Right atrium auricular region (tissue), 2 donors: ENCODE measurements around the gene ZSWIM3. TPM values are rescaled to one million over a fixed set of nuclear protein-coding genes. Genes with fewer than 3 reads are reported as not detected.

ENCODE experiments used
- DNase-seq: peaks from one replicate; pipeline ENCODE4 v3.0.0-alpha.2; 2019; ENCODE audit warnings: low spot score
- H3K27ac ChIP-seq, 2 donors: fragments of 200-600 bp; sonication (generic); 1 replicate in 1 of 2; 2 replicates in 1 of 2; pipeline ENCODE4 v1.5.1; 2016 to 2019
- H3K27me3 ChIP-seq, 2 donors: fragments of 200-600 bp; sonication (generic); one replicate each; pipeline versions ENCODE4 v1.5.1 to v1.6.0; 2017 to 2019
- H3K36me3 ChIP-seq: fragments of 200-600 bp; sonication (generic); one replicate; pipeline ENCODE4 v1.5.1; 2016
- H3K4me1 ChIP-seq, 2 donors: fragments of 200-600 bp; sonication (generic); one replicate each; pipeline versions ENCODE4 v1.5.1 to v1.6.0; 2017 to 2019
- H3K4me3 ChIP-seq, 2 donors: fragments of 200-600 bp; sonication (generic); 1 replicate in 1 of 2; 2 replicates in 1 of 2; pipeline ENCODE4 v1.5.1; 2017 to 2019; ENCODE audit warnings: mild to moderate bottlenecking in 1 of 2, moderate library complexity in 1 of 2
- H3K9me3 ChIP-seq, 2 donors: fragments of 200-600 bp; sonication (generic); one replicate each; pipeline ENCODE4 v1.5.1; 2019
- CTCF ChIP-seq, 2 donors: fragments of 200-600 bp; sonication (generic); IDR thresholded peaks; one replicate each; pipeline ENCODE4 v1.5.1; 2019; ENCODE audit warnings: antibody characterized with exemption in 2 of 2
- total RNA-seq, 2 donors: library from RNA; depleted of rRNA; stranded (reverse); fragments of >200 nt; gene quantifications; one replicate each; pipeline ENCODE4 v1.1.0, GENCODE V29; 2016

The ZSWIM3 gene
- total RNA-seq, 2 donors from 2014 or later, result 2.4 to 3.7 TPM

- DNase-seq, result no peak
- H3K4me3 ChIP-seq, result no peak overlapping the region
- no peaks in the 10 kb centered on the region for H3K27me3 ChIP-seq
- no peak for TF ChIP-seq CTCF (IDR thresholded peaks at IDR 0.05)
- H3K4me1 ChIP-seq, result no peaks in the 10 kb centered on the region
- no peak overlapping the region for H3K27ac ChIP-seq
- no peaks in the 10 kb centered on the region for H3K36me3 ChIP-seq
- H3K9me3 ChIP-seq, result no peaks in the 10 kb centered on the region
These were observed 6.4 kb downstream of the ZSWIM3 start for GRCh38 chr20:45863543-45864470.

GRCh38 chr20:45866454-45866853 is 9.0 kb downstream of the ZSWIM3 start:
- Histone ChIP-seq H3K9me3 (no peaks in the 10 kb centered on the region), H3K36me3 (no peaks in the 10 kb centered on the region), H3K4me3 (no peak overlapping the region), H3K4me1 (no peaks in the 10 kb centered on the region), H3K27me3 (no peaks in the 10 kb centered on the region), H3K27ac (no peak overlapping the region)
- no peak for DNase-seq
- TF ChIP-seq CTCF (IDR thresholded peaks at IDR 0.05), result no peak

GRCh38 chr20:45867136-45867818 is 9.9 kb downstream of the ZSWIM3 start:
- Histone ChIP-seq H3K27ac (no peak overlapping the region), H3K27me3 (no peaks in the 10 kb centered on the region), H3K4me1 (no peaks in the 10 kb centered on the region), H3K4me3 (no peak overlapping the region), H3K36me3 (no peaks in the 10 kb centered on the region), H3K9me3 (no peaks in the 10 kb centered on the region)
- TF ChIP-seq CTCF (IDR thresholded peaks at IDR 0.05), result no peak
- DNase-seq, result no peak

- Histone ChIP-seq H3K36me3 (no peaks in the 10 kb centered on the region), H3K9me3 (no peaks in the 10 kb centered on the region), H3K4me3 (no peak overlapping the region), H3K27ac (no peak overlapping the region), H3K4me1 (no peaks in the 10 kb centered on the region), H3K27me3 (no peaks in the 10 kb centered on the region)
- DNase-seq, result no peak
- no peak for TF ChIP-seq CTCF (IDR thresholded peaks at IDR 0.05)
These were observed 10.4 kb downstream of the ZSWIM3 start for GRCh38 chr20:45867819-45868176.

GRCh38 chr20:45872626-45873025 is 15.2 kb downstream of the ZSWIM3 start:
- Histone ChIP-seq H3K4me1 (no peaks in the 10 kb centered on the region), H3K27me3 (no peaks in the 10 kb centered on the region), H3K36me3 (peaks cover 12% of the 10 kb centered on the region), H3K27ac (no peak overlapping the region), H3K9me3 (no peaks in the 10 kb centered on the region), H3K4me3 (no peak overlapping the region)
- DNase-seq, result no peak
- TF ChIP-seq CTCF (IDR thresholded peaks at IDR 0.05), result no peak
